Activated CD4-positive, alpha-beta T cell treated with anti-CD3 and anti-CD28 coated beads for 1 hour (primary cell): Measurements from ENCODE around the gene GLRX5.

Source experiments
- DNase-seq: peaks from one replicate; pipeline ENCODE4 v3.0.0-alpha.2; 2020

GLRX5 gene

GRCh38 chr14:95534299-95535225 lies at the start of gene GLRX5:
TSS of gene GLRX5 (plus strand) at chr14:95535050. CDS start at chr14:95535090, 40 bp downstream.
- peak; percentile 96 for DNase-seq

DNA sequence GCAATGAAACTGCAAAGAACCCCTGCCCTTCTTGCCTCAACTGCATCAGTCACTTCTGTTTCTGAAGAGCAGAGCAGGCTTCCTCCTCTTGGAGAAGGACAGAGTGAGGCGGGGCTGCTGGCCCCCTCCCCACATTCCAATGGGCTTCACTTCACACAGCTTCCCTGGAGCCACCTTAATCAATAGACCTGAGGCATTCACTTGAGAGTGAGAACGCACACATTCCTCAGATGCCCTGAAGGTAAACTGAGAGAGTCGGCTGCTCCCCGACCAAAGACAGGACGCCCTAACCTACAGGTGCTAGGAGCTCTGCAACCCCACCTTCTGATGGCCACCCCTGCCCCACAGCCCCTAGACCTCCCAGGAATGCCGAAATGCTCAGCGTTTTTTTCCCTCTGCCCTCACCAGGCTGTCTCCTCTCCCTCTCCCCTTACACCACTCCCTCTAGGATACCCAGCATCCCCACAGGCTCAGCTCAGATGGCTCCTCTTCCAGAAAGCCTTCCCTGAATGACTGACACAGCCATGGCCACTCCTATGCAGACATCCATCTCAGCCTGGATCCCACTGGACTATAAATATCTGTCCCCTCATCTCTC lies 49.5 kb upstream of the GLRX5 start:
- DNase-seq = no peak

DNA sequence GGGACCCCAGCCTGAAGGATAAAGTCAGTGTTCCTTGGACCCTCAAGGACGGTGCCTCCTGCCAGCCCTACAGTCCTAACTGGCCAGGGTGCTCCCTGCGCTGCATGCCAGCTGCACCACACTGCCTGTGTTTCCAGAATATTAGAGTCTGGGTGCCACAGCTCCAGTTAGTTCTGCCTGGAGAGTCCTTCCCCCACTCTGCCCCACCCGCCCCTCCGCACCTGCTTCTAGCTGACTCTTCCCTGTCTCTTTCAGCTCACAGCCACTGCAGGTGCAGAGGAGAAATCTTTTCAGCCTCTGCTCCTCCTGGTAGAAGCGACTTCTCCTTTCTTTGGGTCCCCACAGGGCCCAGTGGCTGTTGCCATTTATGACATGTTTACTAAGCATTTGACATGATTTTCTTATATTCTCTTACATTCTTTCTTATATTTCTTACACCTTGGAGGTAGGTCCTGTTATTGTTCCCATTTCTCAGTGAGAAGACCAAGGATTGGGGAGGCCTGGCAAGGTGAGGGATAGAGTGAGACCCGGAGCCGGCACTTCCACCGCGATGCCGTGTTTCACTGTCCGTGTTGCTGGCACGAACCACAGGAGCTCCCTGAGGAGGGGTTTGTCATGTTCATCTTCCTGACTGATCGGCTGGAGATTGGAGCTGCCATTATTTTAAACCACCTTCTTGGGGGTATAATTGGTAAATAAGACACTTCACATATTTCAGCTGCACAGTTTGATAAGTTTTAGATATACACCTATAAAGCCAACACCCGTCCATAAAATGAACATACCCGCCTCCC lies 47.8 kb upstream of the GLRX5 start:
- no peak for DNase-seq

- DNase-seq = no peak
Observed at GRCh38 chr14:95487669-95488084, 47.2 kb upstream of the GLRX5 start.

DNA sequence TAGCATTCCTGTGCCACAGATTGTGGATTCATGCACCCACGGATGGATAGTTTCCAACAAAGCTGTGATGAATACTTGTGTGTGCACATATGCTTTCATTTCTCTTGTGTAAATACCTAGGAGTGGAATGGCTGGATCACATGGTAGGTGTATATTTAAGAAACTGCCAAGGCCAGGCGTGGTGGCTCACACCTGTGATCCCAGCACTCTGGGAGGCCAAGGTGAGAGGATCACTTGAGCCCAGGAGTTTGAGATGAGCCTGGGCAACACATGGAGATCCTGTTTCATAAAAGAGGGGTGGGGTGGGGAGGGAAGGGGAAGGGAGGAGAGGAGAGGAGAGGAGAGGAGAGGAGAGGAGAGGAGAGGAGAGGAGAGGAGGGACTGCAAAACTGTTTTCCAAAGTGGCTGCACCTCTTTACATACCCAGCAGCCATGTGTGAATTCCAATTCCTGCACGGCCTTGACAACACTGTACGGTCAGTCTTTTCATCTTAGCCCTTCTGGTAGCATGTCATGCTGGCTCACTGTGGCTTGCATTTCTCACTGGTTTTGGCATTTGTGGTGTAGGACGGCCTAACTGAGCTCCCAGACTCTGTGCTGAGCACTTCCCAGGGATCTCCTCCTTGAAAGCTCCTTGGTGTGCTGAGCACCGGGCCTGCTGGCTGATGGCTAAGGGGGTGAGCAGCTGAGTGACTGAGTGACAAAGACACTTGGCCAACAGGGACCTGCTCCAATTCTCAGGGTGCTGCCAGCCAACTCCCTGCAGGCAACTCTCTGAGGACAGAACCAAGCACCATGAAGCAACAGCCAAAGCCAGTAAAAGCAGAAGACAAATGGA lies 46.3 kb upstream of the GLRX5 start:
- no peak for DNase-seq

DNA sequence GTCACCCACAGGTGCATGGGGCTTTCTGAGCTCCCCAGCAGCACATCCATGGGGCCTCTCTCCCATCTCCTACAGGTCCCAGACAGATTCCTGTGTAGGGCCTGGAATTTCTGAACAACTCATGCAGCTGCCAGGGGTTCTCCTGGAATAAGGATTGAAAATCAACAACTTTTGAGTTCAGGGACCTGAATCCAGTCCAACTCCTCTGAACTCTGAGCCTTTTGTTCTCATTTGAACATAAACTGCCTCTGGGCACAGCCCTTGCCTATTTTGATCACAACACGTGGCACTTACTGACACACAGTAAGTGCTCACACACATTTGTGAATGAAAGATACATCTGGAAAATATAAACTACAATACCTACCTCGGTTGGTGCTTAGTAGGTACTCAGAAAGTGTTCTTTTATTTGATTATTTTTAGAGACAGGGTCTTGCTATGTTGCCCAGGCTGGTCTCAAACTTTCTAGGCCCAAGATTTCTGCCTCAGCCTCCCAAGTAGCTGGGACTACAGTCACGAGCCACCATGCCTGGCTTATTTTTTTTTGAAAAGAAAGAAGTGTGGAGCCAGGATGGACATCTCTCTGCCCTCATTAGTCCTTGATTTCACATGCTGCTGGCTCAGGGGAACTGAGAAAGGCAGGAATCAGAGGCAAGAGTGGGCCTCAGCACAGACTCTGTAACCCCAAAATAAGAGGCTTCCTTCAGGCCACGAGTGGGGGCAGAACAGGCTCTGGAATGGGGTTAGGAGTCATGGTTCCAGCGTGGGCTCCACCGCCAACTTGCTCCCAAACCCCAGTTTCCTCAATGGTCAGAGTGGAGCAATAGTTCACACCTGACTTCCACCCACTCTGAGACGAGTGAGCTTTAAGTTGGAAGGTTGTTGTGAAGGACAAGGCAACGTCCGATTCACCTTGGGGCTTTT lies 45.4 kb upstream of the GLRX5 start:
- no peak for DNase-seq

DNA sequence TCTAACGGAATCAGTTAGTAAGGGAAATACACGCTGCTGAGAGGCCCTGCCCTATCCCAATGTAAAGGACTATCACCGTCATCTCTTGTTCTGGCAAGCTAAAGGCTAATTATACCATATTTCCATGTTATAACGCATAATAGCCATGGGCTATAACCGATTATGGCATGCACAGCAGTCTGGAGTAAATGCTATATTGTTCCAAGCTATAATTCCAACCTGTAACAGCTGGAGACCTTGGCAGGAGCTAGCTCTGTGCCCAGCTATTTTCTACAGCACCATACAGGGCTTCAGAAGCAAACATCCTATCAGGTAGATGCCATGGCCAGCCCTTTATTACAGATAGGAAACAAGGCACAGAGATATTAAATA lies 44.7 kb upstream of the GLRX5 start:
- DNase-seq = no peak

DNA sequence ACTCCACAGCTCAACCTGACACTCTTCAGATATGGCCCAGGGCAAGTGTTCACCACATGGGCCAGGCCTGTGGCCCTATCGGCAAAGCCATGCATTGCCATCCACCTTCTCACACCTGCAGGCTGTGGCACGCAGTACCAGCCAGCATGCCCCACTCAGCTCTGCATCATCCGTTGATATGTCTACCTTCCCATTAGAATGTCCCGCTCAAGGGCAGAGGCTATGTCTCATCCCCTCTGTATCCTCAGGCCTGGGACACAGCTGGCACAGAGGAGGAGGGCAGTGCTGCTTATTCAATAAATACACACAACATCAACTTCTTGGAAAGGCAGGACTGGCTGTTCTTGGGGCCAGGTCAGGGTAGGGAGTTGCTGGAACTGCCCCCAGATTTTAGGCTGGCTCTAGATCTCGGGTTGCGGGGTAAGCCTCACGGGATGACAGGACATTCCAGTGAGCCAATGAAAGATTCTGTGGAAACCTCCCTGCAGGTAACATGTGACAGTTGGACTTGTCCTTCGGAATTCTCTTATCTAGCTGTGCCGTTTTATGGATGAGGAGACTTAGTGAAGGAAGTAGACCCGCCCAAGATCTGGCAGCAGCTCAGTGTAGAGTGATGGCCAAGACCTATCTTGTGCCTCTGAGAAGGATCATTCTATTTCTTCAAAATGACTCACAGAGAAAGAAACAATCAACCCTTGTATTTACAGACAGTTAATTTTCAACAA lies 44.0 kb upstream of the GLRX5 start:
- no peak for DNase-seq

GRCh38 chr14:95491936-95492608 lies 42.8 kb upstream of the GLRX5 start:
- DNase-seq = no peak

DNA sequence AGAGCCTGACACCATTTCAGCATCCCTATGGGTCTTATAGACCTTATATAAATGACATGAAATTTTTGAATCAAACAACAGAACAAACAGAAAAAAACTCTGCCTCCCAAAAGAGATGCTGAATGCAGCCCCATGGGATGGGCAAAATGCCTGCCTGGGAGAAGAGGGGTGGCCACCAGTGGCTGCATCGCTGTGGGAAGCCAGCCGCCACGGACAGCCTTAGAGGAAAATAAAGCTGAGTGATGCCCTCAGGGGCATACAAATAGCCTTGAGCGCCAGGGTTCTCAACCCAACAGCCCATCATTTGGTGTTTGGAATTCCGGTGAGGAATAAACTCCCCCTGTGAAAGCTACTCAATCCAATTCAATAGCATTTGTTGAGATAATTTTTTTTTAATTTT lies 41.3 kb upstream of the GLRX5 start:
- no peak for DNase-seq

GRCh38 chr14:95493976-95494375 lies 40.9 kb upstream of the GLRX5 start:
- no peak for DNase-seq

- no peak for DNase-seq
Observed at GRCh38 chr14:95494456-95494855, 40.4 kb upstream of the GLRX5 start.

DNA sequence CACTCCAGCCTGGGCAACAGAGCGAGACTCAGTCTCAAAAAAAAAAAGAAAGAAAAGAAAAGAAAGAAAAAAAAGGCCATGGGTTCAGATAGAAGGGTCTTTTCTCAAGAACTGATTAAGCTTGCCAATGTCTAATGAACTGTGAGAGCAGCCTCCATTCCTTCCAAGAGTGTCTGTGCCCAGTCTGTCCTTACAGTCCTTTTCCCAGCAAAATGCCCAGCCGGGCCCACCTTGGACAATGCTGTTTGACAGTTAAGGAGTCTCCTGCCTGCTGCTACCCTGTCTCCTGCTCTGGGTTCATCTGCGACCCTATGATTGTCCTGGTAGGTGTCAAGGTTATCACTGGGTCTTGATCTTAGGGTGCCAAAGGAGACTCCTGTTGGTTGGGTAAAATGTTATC lies 39.8 kb upstream of the GLRX5 start:
- DNase-seq = no peak

DNA sequence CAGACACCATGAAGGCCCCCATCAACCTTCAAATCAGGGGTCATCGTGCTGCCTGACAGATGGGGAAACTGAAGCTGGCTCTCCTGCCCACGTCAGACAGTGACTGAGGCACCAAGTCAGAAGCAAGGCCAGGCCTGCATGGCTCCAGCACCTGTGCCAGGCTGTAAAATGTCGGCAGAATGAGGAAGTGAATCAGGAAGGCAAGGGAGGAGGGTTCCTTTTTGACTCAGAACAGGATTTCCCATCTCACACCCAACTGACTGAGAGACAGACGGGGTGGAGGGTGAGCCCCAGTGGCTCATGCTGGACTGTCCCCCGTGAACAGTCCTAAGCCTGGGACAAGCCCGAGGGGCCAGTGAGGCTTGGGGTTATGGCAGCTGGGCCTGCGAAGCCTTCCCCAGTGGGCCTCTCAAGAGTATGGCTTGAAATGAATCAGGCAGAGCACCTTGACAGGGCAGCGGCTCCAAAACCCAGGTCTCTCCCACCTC lies 39.3 kb upstream of the GLRX5 start:
- DNase-seq = no peak

GRCh38 chr14:95496111-95496681 lies 38.7 kb upstream of the GLRX5 start:
- no peak for DNase-seq

GRCh38 chr14:95496690-95497259 lies 38.1 kb upstream of the GLRX5 start:
- no peak for DNase-seq

- DNase-seq = no peak
Observed at GRCh38 chr14:95497561-95498011, 37.3 kb upstream of the GLRX5 start.

DNA sequence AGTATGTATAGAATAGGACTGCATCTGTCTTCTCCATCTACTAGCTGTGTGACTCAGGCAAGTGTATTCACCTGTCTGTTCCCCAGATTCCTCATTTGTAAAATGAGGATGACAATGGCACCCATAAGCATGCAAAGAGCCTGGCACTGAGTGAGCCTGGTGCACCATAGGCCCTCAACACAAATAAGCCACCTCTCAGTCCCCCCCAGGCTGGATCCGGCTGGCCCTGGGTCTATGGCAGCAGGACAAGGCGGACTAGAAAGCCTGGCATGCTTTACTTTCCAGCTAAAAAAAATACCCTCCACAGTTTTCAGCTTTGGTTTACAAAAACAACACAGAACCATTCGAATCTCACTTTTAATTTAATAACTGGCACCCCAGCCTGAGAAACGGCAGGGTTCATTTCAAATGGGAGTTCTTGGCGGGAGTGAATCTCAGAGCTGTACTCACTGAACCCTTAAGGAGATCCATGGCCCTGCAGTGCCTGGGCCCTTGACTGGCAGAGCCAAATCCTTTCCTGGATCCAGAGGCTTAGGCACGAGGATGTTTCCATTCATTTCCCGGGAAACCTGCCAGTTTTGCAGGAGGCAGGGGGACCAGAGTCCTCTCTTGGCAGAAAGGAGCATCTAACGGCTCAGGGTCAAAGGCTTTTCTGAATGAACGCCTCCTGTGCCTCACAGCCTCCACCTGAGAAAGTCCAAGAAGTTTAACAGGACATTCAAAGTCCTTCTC lies 36.1 kb upstream of the GLRX5 start:
- no peak for DNase-seq

DNA sequence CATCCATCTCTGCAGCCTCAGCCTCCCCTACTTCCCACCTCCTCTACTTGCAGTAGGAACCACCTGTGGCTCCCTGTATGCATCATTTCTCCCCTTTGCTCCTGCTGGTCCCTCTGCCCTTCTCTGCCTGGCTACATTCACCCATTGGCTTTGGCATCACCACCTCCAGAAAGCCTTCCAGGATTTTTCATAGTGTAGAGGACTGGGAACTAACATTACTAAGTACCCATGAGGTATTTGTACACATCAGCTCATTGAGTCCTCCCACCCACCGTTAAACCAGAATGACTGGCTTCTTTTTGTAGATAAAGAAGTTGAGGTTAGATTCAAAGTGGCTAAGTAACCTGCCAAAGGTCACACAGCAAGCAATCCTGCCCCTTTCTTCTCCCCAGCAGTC lies 35.5 kb upstream of the GLRX5 start:
- DNase-seq = no peak
